ENCODE measurements around the gene DBH. TPM values are rescaled to one million over a fixed set of nuclear protein-coding genes. Genes with fewer than 3 reads are reported as not detected.

The DBH gene
- total RNA-seq, 1 experiment from 2014 or later: not detected

- no peak for DNase-seq (ENCODE audit: low read depth in 1 of 2, low spot score in 2 of 2)
- H3K36me3 ChIP-seq: no peaks in the 10 kb centered on the region
- H3K9me3 ChIP-seq (replicated peaks): 0 out of 2 replicates have a peak, but pooled peaks cover 14% of the 10 kb centered on the region
- no peak overlapping the region for H3K4me3 ChIP-seq
- no peaks in the 10 kb centered on the region for H3K4me1 ChIP-seq (replicated peaks)
- H3K27me3 ChIP-seq (replicated peaks): peaks cover 3% of the 10 kb centered on the region; the same call in 1 of the 2 replicates
- no peak overlapping the region for H3K27ac ChIP-seq
Observed at GRCh38 chr9:133597316-133597957, 38.7 kb upstream of the DBH start.

- no peaks in the 10 kb centered on the region for H3K4me1 ChIP-seq (replicated peaks)
- no peak overlapping the region for H3K27ac ChIP-seq
- no peak overlapping the region for H3K4me3 ChIP-seq
- 0 out of 2 replicates have a peak, but pooled peaks cover 14% of the 10 kb centered on the region for H3K9me3 ChIP-seq (replicated peaks)
- peaks cover 15% of the 10 kb centered on the region for H3K27me3 ChIP-seq (replicated peaks)
- DNase-seq (ENCODE audit: low read depth in 1 of 2, low spot score in 2 of 2): no peak
- no peaks in the 10 kb centered on the region for H3K36me3 ChIP-seq
Observed at GRCh38 chr9:133598978-133599377, 37.2 kb upstream of the DBH start.

GRCh38 chr9:133599470-133600173, 36.5 kb upstream of the DBH start:
- Histone ChIP-seq H3K9me3 (replicated peaks) (0 out of 2 replicates have a peak, but pooled peaks cover 14% of the 10 kb centered on the region), H3K4me1 (replicated peaks) (no peaks in the 10 kb centered on the region), H3K27ac (no peak overlapping the region), H3K4me3 (no peak overlapping the region), H3K27me3 (replicated peaks) (peaks cover 16% of the 10 kb centered on the region), H3K36me3 (no peaks in the 10 kb centered on the region)
- DNase-seq (ENCODE audit: low read depth in 1 of 2, low spot score in 2 of 2): no peak

- no peak for DNase-seq (ENCODE audit: low read depth in 1 of 2, low spot score in 2 of 2)
- H3K27me3 ChIP-seq (replicated peaks): peaks cover 25% of the 10 kb centered on the region
- H3K27ac ChIP-seq: no peak overlapping the region
- H3K36me3 ChIP-seq: no peaks in the 10 kb centered on the region
- H3K9me3 ChIP-seq (replicated peaks): 0 out of 2 replicates have a peak, but pooled peaks cover 14% of the 10 kb centered on the region
- H3K4me1 ChIP-seq (replicated peaks): no peaks in the 10 kb centered on the region
- H3K4me3 ChIP-seq: no peak overlapping the region
Observed at GRCh38 chr9:133600739-133601138, 35.4 kb upstream of the DBH start.

- no peak for DNase-seq (ENCODE audit: low read depth in 1 of 2, low spot score in 2 of 2)
- H3K4me1 ChIP-seq (replicated peaks): no peaks in the 10 kb centered on the region
- no peak overlapping the region for H3K27ac ChIP-seq
- no peak overlapping the region for H3K4me3 ChIP-seq
- H3K36me3 ChIP-seq: no peaks in the 10 kb centered on the region
- peaks cover 33% of the 10 kb centered on the region for H3K27me3 ChIP-seq (replicated peaks)
- H3K9me3 ChIP-seq (replicated peaks): 0 out of 2 replicates have a peak, but pooled peaks cover 11% of the 10 kb centered on the region
Observed at GRCh38 chr9:133601746-133602145, 34.4 kb upstream of the DBH start.

- Histone ChIP-seq H3K27me3 (replicated peaks) (peaks cover 38% of the 10 kb centered on the region), H3K36me3 (no peaks in the 10 kb centered on the region), H3K4me1 (replicated peaks) (no peaks in the 10 kb centered on the region), H3K9me3 (replicated peaks) (0 out of 2 replicates have a peak, but pooled peaks cover 8% of the 10 kb centered on the region), H3K27ac (no peak overlapping the region), H3K4me3 (no peak overlapping the region)
- no peak for DNase-seq (ENCODE audit: low read depth in 1 of 2, low spot score in 2 of 2)
Observed at GRCh38 chr9:133602277-133602676, 33.9 kb upstream of the DBH start.

GRCh38 chr9:133603135-133603927, 32.8 kb upstream of the DBH start:
- Histone ChIP-seq H3K27me3 (replicated peaks) (peaks cover 48% of the 10 kb centered on the region), H3K27ac (no peak overlapping the region), H3K9me3 (replicated peaks) (no peaks in the 10 kb centered on the region), H3K4me3 (no peak overlapping the region), H3K4me1 (replicated peaks) (no peaks in the 10 kb centered on the region), H3K36me3 (no peaks in the 10 kb centered on the region)
- DNase-seq (ENCODE audit: low read depth in 1 of 2, low spot score in 2 of 2): no peak

- H3K4me1 ChIP-seq (replicated peaks): no peaks in the 10 kb centered on the region
- peaks cover 56% of the 10 kb centered on the region for H3K27me3 ChIP-seq (replicated peaks)
- no peak for DNase-seq (ENCODE audit: low read depth in 1 of 2, low spot score in 2 of 2)
- H3K9me3 ChIP-seq (replicated peaks): no peaks in the 10 kb centered on the region
- no peak overlapping the region for H3K27ac ChIP-seq
- H3K4me3 ChIP-seq: no peak overlapping the region
- no peaks in the 10 kb centered on the region for H3K36me3 ChIP-seq
Observed at GRCh38 chr9:133604214-133604613, 31.9 kb upstream of the DBH start.

GRCh38 chr9:133604856-133605255, 31.3 kb upstream of the DBH start:
- Histone ChIP-seq H3K9me3 (replicated peaks) (no peaks in the 10 kb centered on the region), H3K36me3 (no peaks in the 10 kb centered on the region), H3K4me3 (no peak overlapping the region), H3K27me3 (replicated peaks) (peaks cover 61% of the 10 kb centered on the region), H3K4me1 (replicated peaks) (no peaks in the 10 kb centered on the region), H3K27ac (no peak overlapping the region)
- DNase-seq (ENCODE audit: low read depth in 1 of 2, low spot score in 2 of 2): no peak

GRCh38 chr9:133605446-133605845, 30.7 kb upstream of the DBH start:
- DNase-seq (ENCODE audit: low read depth in 1 of 2, low spot score in 2 of 2): no peak
- Histone ChIP-seq H3K27ac (no peak overlapping the region), H3K27me3 (replicated peaks) (peaks cover 64% of the 10 kb centered on the region), H3K4me1 (replicated peaks) (no peaks in the 10 kb centered on the region), H3K36me3 (no peaks in the 10 kb centered on the region), H3K4me3 (no peak overlapping the region), H3K9me3 (replicated peaks) (no peaks in the 10 kb centered on the region)

- no peaks in the 10 kb centered on the region for H3K9me3 ChIP-seq (replicated peaks)
- no peaks in the 10 kb centered on the region for H3K4me1 ChIP-seq (replicated peaks)
- peaks cover 70% of the 10 kb centered on the region for H3K27me3 ChIP-seq (replicated peaks)
- no peaks in the 10 kb centered on the region for H3K36me3 ChIP-seq
- DNase-seq (ENCODE audit: low read depth in 1 of 2, low spot score in 2 of 2): no peak
- no peak overlapping the region for H3K4me3 ChIP-seq
- no peak overlapping the region for H3K27ac ChIP-seq
Observed at GRCh38 chr9:133605856-133606707, 30.1 kb upstream of the DBH start.

GRCh38 chr9:133606708-133607025, 29.5 kb upstream of the DBH start:
- Histone ChIP-seq H3K9me3 (replicated peaks) (no peaks in the 10 kb centered on the region), H3K4me1 (replicated peaks) (no peaks in the 10 kb centered on the region), H3K27me3 (replicated peaks) (peaks cover 73% of the 10 kb centered on the region), H3K4me3 (no peak overlapping the region), H3K27ac (no peak overlapping the region), H3K36me3 (no peaks in the 10 kb centered on the region)
- no peak for DNase-seq (ENCODE audit: low read depth in 1 of 2, low spot score in 2 of 2)

- H3K4me3 ChIP-seq: no peak overlapping the region
- no peak overlapping the region for H3K27ac ChIP-seq
- no peak for DNase-seq (ENCODE audit: low read depth in 1 of 2, low spot score in 2 of 2)
- no peaks in the 10 kb centered on the region for H3K36me3 ChIP-seq
- no peaks in the 10 kb centered on the region for H3K4me1 ChIP-seq (replicated peaks)
- H3K9me3 ChIP-seq (replicated peaks): no peaks in the 10 kb centered on the region
- H3K27me3 ChIP-seq (replicated peaks): peaks cover 75% of the 10 kb centered on the region
Observed at GRCh38 chr9:133607381-133607780, 28.8 kb upstream of the DBH start.
